ENCODE measurements around the gene HUS1B. TPM values are rescaled to one million over a fixed set of nuclear protein-coding genes. Genes with fewer than 3 reads are reported as not detected.

Gene HUS1B
- total and polyA plus RNA-seq, 2 of the 8 experiments (the other 6 are each of a cell fraction or from before 2014, with no cell fraction given), result 0.48 to 1.1 TPM

- TF ChIP-seq SP2 (IDR thresholded peaks at IDR 0.05; ENCODE audit: low read length) (no peak), YY1 (IDR thresholded peaks at IDR 0.05; ENCODE audit: low read depth, low read length) (no peak), HDAC2 (IDR thresholded peaks at IDR 0.05; ENCODE audit: borderline replicate concordance in 1 of 2, low read depth in 2 of 2, low read length in 2 of 2) (no peak), GABPA (IDR thresholded peaks at IDR 0.05; ENCODE audit: borderline replicate concordance, insufficient read depth, low read length) (no peak), FOSL1 (IDR thresholded peaks at IDR 0.05; ENCODE audit: insufficient read depth, low read depth, low read length) (no peak)
Measured at GRCh38 chr6:606829-607379, 50.0 kb downstream of the HUS1B start (continued).

Other genes with a start within 250 kb of the HUS1B start
- 44.2 and 44.4 TPM in 2 replicates for gene EXOC2, start 36.0 kb upstream of the HUS1B start, total RNA-seq (2021; fragmentation: NEBNext Ultra II Directional; extraction: Animal tissue kit (Norgen Biotek cat#: 25700))
- gene EXOC2, start 36.0 kb upstream of the HUS1B start, polyA plus RNA-seq (2011; rRNA removed), result 23.2 and 25.5 TPM in 2 replicates